K562 (cell line): ENCODE results near the gene ATG7. TPM values are rescaled to one million over a fixed set of nuclear protein-coding genes. Genes with fewer than 3 reads are reported as not detected.

Experiments
- ATAC-seq: fragments of 200-7000 bp; cut with Tn5 transposase; 3 replicates; pipeline ENCODE4 v1.9.1; 2020; ENCODE audit warnings: moderate library complexity
- BruUV-seq: library from RNA; stranded (reverse); fragments of 400-500 nt; replicated peaks from 2 replicates; lab custom pipeline; 2021; lab: Mats Ljungman, UMichigan
- CTCF ChIA-PET: fragments of 300-600 bp; formaldehyde crosslinking; extraction: SDS; loops from one replicate; lab custom pipeline; 2021; ENCODE audit warnings: low intra/inter-chr PET ratio; lab: Yijun Ruan, JAX
- POLR2A ChIA-PET: fragments of 300-600, 350-650 bp; sonication (Branson Sonifier 250); formaldehyde crosslinking; extraction: SDS; loops from one replicate; lab custom pipeline; 2021; ENCODE audit warnings: antibody characterized with exemption, inconsistent platforms; lab: Yijun Ruan, JAX
- DNase-seq, 4 experiments: peaks; one replicate each; pipeline versions ENCODE4 v3.0.0 to v3.0.0-alpha.2; 2011 to 2018; ENCODE audit warnings: low spot score in 3 of 4, mixed read lengths in 3 of 4; ENCODE audit errors: extremely low read depth in 1 of 4
- FAIRE-seq: peaks from 2 replicates; lab custom pipeline; 2011; peaks lifted over from hg19 to GRCh38; lab: Jason Lieb, UNC
- H2AFZ ChIP-seq: 2 replicates; pipeline ENCODE4 v1.6.0; 2011; ENCODE audit warnings: low read depth, low read length, control low read depth, inconsistent platforms
- H3K27ac ChIP-seq: fragments of 200-600 bp; 3 replicates; pipeline ENCODE4 v1.8.0; 2011; ENCODE audit warnings: low read depth, mild to moderate bottlenecking, control low read depth, inconsistent platforms, low read length, moderate library complexity, mixed read lengths; ENCODE audit errors: extremely low read depth
- H3K27me3 ChIP-seq, 2 experiments: fragments of 300-600 bp in 1 of 2; 2 replicates in 1 of 2; 3 replicates in 1 of 2; pipeline versions ENCODE4 v1.6.0 to v1.8.0; 2011; ENCODE audit warnings: inconsistent platforms in 2 of 2, low read length in 2 of 2, mild to moderate bottlenecking in 1 of 2, mixed read lengths in 1 of 2, moderate library complexity in 1 of 2; ENCODE audit not compliant: control insufficient read depth in 2 of 2, insufficient read depth in 2 of 2
- H3K36me3 ChIP-seq: fragments of 300-600 bp; 3 replicates; pipeline ENCODE4 v1.8.0; 2011; ENCODE audit warnings: mild to moderate bottlenecking, low read length, inconsistent platforms; ENCODE audit not compliant: control insufficient read depth, insufficient read depth
- H3K4me1 ChIP-seq, 2 experiments: fragments of 200-600 bp in 1 of 2; replicated peaks in 1 of 2; 2 replicates in 1 of 2; 3 replicates in 1 of 2; pipeline versions ENCODE4 v1.5.1 to v1.8.0; 2011; ENCODE audit warnings: inconsistent platforms in 2 of 2, low read length in 2 of 2, mild to moderate bottlenecking in 1 of 2, mixed read lengths in 1 of 2, moderate library complexity in 1 of 2; ENCODE audit not compliant: control insufficient read depth in 2 of 2, insufficient read depth in 2 of 2
- H3K4me2 ChIP-seq: 2 replicates; pipeline ENCODE4 v1.6.1; 2011; ENCODE audit warnings: low read length, control low read depth, inconsistent platforms, mixed read lengths; ENCODE audit not compliant: insufficient read depth
- H3K4me3 ChIP-seq: fragments of 200-600 bp; sonication (generic), shearing (Covaris generic); 2 replicates; pipeline ENCODE4 v1.5.1; 2016; ENCODE audit warnings: control low read depth, inconsistent platforms
- H3K79me2 ChIP-seq: fragments of 200-600 bp; 3 replicates; pipeline ENCODE4 v1.8.0; 2011; ENCODE audit warnings: low read length, inconsistent platforms; ENCODE audit not compliant: control insufficient read depth, insufficient read depth
- H3K9ac ChIP-seq, 2 experiments: 2 replicates each; pipeline versions ENCODE4 v1.6.0 to v1.6.1; 2011; ENCODE audit warnings: low read depth in 2 of 2, low read length in 2 of 2, control low read depth in 1 of 2, inconsistent platforms in 1 of 2, mild to moderate bottlenecking in 1 of 2, mixed read lengths in 1 of 2; ENCODE audit not compliant: insufficient read depth in 1 of 2
- H3K9me1 ChIP-seq: one replicate; pipeline ENCODE4 v1.6.0; 2011; ENCODE audit warnings: inconsistent platforms, mild to moderate bottlenecking, low read length, moderate library complexity; ENCODE audit not compliant: control insufficient read depth, insufficient read depth
- H3K9me3 ChIP-seq: replicated peaks from 2 replicates; pipeline ENCODE4 v1.5.1; 2011; ENCODE audit warnings: low read depth, low read length, inconsistent platforms; ENCODE audit not compliant: control insufficient read depth, insufficient read depth
- H4K20me1 ChIP-seq: replicated peaks from 2 replicates; pipeline ENCODE4 v1.6.1; 2011; ENCODE audit warnings: low read length, inconsistent platforms, mixed read lengths; ENCODE audit not compliant: control insufficient read depth, insufficient read depth
- CBX8 ChIP-seq: fragments of 200-600 bp; sonication (generic); IDR thresholded peaks from 2 replicates; pipeline ENCODE4 v1.6.1; 2012; ENCODE audit warnings: borderline replicate concordance, mixed run types, low read depth, mild to moderate bottlenecking, moderate library complexity, mixed read lengths, low read length, control low read depth, inconsistent platforms; ENCODE audit not compliant: poor library complexity, severe bottlenecking; ENCODE audit errors: extremely low read depth
- GTF2F1 ChIP-seq: IDR thresholded peaks from 2 replicates; pipeline ENCODE4 v1.6.1; 2011; ENCODE audit warnings: low read depth, low read length, improper control_type of control experiment
- NFIC ChIP-seq: fragments of 450-650 bp; IDR thresholded peaks from 2 replicates; pipeline ENCODE4 v1.6.1; 2017; ENCODE audit warnings: mild to moderate bottlenecking, inconsistent platforms
- WGBS: fragments of 100-300 bp; shearing (Covaris generic); methylation state at CpG from one replicate; pipeline ENCODE4 v1.1.6; 2016; ENCODE audit warnings: low coverage, mixed read lengths; ENCODE audit not compliant: insufficient coverage; ENCODE audit errors: missing lambda C conversion rate; 5-methylcytosine and 5-hydroxymethylcytosine counted together
- in situ Hi-C: fragments of 300-500 bp; cut with MboI; formaldehyde crosslinking; loops from 4 replicates; pipeline ENCODE4 v1.15.0; 2018; ENCODE audit warnings: inconsistent platforms, mixed read lengths
- intact Hi-C: fragments of 100-400 bp; cut with micrococcal nuclease; formaldehyde crosslinking; loops from 2 replicates; pipeline ENCODE4 v1.14.2; 2022
- polyA plus RNA-seq, 8 experiments: library from polyadenylated mRNA; depleted of rRNA in 4 of 8; stranded (reverse) in 5 of 8; unstranded in 3 of 8; fragments of >200 nt; fragmentation: Nextera tagmentation in 2 of 8; fragmentation: Illumina TruSeq in 1 of 8; extraction: Ambion mirVana in 2 of 8; extraction: Trizol in 1 of 8; gene quantifications; 2 replicates each; pipeline versions ENCODE4 v1.2.1 to v1.2.3, GENCODE V29; 2011 to 2014; ENCODE audit warnings: inconsistent platforms in 1 of 8, missing spikeins in 1 of 8
- total RNA-seq, 7 experiments: library from RNA; depleted of rRNA in 6 of 7; stranded (reverse); fragments of >200 nt in 6 of 7; fragmentation: Illumina TruSeq in 2 of 7; extraction: Trizol in 2 of 7; gene quantifications; 2 replicates each; pipeline versions ENCODE4 v1.2.1 to v1.2.3, GENCODE V29; 2011 to 2021; ENCODE audit warnings: low replicate concordance in 1 of 7
- TF ChIP-seq, protein P1 (sequence below): sonication (generic); formaldehyde crosslinking; IDR thresholded peaks from 2 replicates; pipeline ENCODE4 v1.8.1; 2023; ENCODE audit warnings: missing genetic modification reagents, mild to moderate bottlenecking, borderline replicate concordance

The ATG7 gene
- total and polyA plus RNA-seq, 9 of the 15 experiments (the other 6 are each of a cell fraction or from before 2014, with no cell fraction given): 18.3 to 45.3 (median 33.6) TPM

DNA sequence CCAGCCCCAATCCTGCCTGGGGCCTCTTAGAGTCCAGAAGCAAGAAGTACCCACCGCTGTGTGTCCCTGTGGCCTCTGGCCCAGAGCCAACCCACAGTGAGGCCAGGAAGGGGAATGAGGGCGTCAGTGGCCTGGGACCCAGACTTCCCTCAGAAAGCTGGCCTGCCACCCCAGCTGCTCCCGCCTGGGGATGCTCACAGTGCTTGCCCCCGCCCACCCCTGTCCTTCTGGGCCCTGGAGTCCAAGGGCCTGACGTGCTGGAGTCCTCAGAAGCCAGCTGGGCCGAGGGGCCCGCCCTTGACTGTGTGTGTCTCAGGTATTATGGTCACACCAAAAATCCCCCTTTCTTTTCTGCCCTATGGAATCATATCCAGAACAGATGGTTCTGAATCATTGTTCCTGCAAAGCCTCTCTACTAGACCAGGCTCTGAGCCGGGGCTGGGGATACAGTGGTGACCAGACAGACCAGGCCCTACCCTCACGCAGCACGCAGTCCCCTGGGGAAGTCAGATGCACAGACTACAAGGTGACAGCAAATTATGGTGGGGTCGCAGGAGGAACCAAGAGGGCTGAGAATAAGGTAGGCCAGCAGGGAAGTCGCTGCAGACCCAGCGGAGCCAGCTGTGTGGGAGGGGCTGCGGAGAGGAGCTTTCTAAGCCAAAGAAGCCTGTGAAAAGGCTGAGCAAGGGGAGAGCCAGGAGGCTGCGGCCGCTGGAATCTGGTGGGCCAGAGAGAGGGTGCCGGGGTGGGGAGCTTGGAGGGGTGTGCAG is 272.4 kb downstream of the ATG7 start:
- Histone ChIP-seq H3K27me3 (no peaks in the 10 kb centered on the region), H3K27ac (no peak overlapping the region), H3K9me3 (no peaks in the 10 kb centered on the region), H3K36me3 (no peaks in the 10 kb centered on the region), H3K9me1 (no peaks in the 10 kb centered on the region), H2AFZ (no peak overlapping the region), H3K4me3 (no peak overlapping the region), H3K9ac (no peak overlapping the region; a peak in 1 of 4 replicates), H3K79me2 (no peaks in the 10 kb centered on the region), H3K4me1 (peaks cover 0 to 11% of the 10 kb centered on the region in 2 experiments; a peak in 3 of 5 replicates), H4K20me1 (no peaks in the 10 kb centered on the region), H3K4me2 (no peak overlapping the region)
- BruUV-seq: no TSS peak
- intact Hi-C loops: loop anchor here (10.0 kb wide), 1 partner anchor 160 kb away; no protein-coding TSS in a partner anchor
- POLR2A ChIA-PET: no interaction called here
- WGBS: 57% methylated on average over 15 of the region's 17 CpGs
- no peak for FAIRE-seq
- in situ Hi-C loops: no loop called here
- CTCF ChIA-PET: no interaction called here
- peak; percentile 40 for ATAC-seq
- DNase-seq: no peak
- TF ChIP-seq NFIC (peak; percentile 76), CBX8 (no peak)

DNA sequence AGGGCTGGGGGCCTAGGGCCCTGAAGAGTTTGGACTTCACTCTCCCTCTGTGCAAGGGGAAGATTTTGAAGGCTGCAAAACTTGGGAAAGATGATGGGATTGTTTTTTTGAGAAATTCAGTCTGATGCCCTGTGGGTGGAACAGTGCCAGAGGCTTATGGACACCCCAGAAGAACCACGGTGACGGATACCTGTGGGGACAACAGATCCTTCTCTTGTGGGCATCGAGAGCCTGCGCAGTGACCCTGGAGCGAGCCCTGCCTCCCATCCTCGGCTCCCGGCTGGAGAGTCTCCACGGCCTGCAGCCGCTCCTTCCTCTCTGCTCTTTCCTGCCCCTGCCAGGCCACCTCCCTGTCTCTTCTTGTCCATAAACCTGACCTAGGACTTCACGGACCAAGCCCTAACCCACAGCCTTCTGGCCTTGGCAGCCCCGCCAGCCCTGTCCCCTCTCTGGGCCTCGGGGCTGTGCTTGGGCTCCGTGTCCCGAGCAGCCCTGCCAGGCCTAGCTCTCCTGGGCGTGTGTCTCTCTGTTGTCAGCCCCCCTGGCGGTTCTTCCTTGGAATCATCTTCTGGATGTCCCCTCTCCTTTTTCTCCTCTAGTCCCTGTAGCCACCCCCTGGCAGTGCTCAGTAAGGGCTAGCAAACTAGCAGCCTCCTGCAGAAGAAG is 273.1 kb downstream of the ATG7 start:
- Histone ChIP-seq H3K9me1 (no peaks in the 10 kb centered on the region), H3K79me2 (no peaks in the 10 kb centered on the region), H3K4me3 (no peak overlapping the region), H3K36me3 (no peaks in the 10 kb centered on the region), H3K4me2 (no peak overlapping the region), H3K27me3 (no peaks in the 10 kb centered on the region), H3K9ac (no peak overlapping the region), H3K4me1 (peaks cover 0 to 11% of the 10 kb centered on the region in 2 experiments; a peak in 3 of 5 replicates)
- DNase-seq: no peak
- CTCF ChIA-PET: no interaction called here
- no peak for FAIRE-seq
- intact Hi-C loops: loop anchor here (10.0 kb wide), 1 partner anchor 161 kb away; no protein-coding TSS in a partner anchor
- peak; percentile 48 for ATAC-seq
- BruUV-seq: no TSS peak
- no peak for TF ChIP-seq GTF2F1
- TF ChIP-seq, protein P1, sequence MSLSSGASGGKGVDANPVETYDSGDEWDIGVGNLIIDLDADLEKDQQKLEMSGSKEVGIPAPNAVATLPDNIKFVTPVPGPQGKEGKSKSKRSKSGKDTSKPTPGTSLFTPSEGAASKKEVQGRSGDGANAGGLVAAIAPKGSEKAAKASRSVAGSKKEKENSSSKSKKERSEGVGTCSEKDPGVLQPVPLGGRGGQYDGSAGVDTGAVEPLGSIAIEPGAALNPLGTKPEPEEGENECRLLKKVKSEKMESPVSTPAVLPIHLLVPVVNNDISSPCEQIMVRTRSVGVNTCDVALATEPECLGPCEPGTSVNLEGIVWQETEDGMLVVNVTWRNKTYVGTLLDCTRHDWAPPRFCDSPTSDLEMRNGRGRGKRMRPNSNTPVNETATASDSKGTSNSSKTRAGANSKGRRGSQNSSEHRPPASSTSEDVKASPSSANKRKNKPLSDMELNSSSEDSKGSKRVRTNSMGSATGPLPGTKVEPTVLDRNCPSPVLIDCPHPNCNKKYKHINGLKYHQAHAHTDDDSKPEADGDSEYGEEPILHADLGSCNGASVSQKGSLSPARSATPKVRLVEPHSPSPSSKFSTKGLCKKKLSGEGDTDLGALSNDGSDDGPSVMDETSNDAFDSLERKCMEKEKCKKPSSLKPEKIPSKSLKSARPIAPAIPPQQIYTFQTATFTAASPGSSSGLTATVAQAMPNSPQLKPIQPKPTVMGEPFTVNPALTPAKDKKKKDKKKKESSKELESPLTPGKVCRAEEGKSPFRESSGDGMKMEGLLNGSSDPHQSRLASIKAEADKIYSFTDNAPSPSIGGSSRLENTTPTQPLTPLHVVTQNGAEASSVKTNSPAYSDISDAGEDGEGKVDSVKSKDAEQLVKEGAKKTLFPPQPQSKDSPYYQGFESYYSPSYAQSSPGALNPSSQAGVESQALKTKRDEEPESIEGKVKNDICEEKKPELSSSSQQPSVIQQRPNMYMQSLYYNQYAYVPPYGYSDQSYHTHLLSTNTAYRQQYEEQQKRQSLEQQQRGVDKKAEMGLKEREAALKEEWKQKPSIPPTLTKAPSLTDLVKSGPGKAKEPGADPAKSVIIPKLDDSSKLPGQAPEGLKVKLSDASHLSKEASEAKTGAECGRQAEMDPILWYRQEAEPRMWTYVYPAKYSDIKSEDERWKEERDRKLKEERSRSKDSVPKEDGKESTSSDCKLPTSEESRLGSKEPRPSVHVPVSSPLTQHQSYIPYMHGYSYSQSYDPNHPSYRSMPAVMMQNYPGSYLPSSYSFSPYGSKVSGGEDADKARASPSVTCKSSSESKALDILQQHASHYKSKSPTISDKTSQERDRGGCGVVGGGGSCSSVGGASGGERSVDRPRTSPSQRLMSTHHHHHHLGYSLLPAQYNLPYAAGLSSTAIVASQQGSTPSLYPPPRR (CRISPR knock-in tag): no peak
- TF ChIP-seq, all 486 proteins: peak for 0
- POLR2A ChIA-PET: no interaction called here
- H3K9me3 ChIP-seq: no peaks in the 10 kb centered on the region
- in situ Hi-C loops: no loop called here
- no peaks in the 10 kb centered on the region for H4K20me1 ChIP-seq
- WGBS: 70% methylated on average over 16 of the region's 16 CpGs
- no peak overlapping the region for H3K27ac ChIP-seq
- H2AFZ ChIP-seq: no peak overlapping the region
